MCF 10A (cell line): ENCODE results near the gene KCNAB2. TPM values are rescaled to one million over a fixed set of nuclear protein-coding genes. Genes with fewer than 3 reads are reported as not detected.

ENCODE experiments used
- BruUV-seq: library from RNA; stranded (reverse); fragments of 400-500 nt; replicated peaks from 2 replicates; lab custom pipeline; 2021; lab: Mats Ljungman, UMichigan
- CTCF ChIA-PET: fragments of 300-600 bp; sonication (Branson Sonifier 250); formaldehyde crosslinking; extraction: SDS; loops from one replicate; lab custom pipeline; 2021; ENCODE audit warnings: antibody characterized with exemption, inconsistent platforms; lab: Yijun Ruan, JAX
- POLR2A ChIA-PET: fragments of 300-600, 350-650 bp; sonication (Branson Sonifier 250); formaldehyde crosslinking; extraction: SDS; loops from one replicate; lab custom pipeline; 2020; ENCODE audit warnings: antibody characterized with exemption, inconsistent platforms; lab: Yijun Ruan, JAX
- DNase-seq: peaks from one replicate; pipeline ENCODE4 v3.0.0-alpha.2; 2018; ENCODE audit not compliant: unreplicated experiment
- H3K27ac Mint-ChIP-seq: one replicate; pipeline ENCODE4 v1.8.0; 2022; ENCODE audit warnings: mild to moderate bottlenecking, low read depth, mixed read lengths; ENCODE audit not compliant: unreplicated experiment
- H3K27me3 Mint-ChIP-seq: one replicate; pipeline ENCODE4 v1.8.0; 2022; ENCODE audit warnings: mixed read lengths; ENCODE audit not compliant: insufficient read depth, unreplicated experiment
- H3K36me3 Mint-ChIP-seq: one replicate; pipeline ENCODE4 v1.8.0; 2022; ENCODE audit warnings: mild to moderate bottlenecking, moderate library complexity, mixed read lengths; ENCODE audit not compliant: insufficient read depth, unreplicated experiment
- H3K4me1 Mint-ChIP-seq: one replicate; pipeline ENCODE4 v1.8.0; 2022; ENCODE audit warnings: mixed read lengths; ENCODE audit not compliant: insufficient read depth, unreplicated experiment
- H3K4me3 Mint-ChIP-seq: one replicate; pipeline ENCODE4 v1.8.0; 2022; ENCODE audit warnings: mild to moderate bottlenecking, moderate library complexity, mixed read lengths; ENCODE audit not compliant: unreplicated experiment
- H3K9me3 Mint-ChIP-seq: one replicate; pipeline ENCODE4 v1.8.0; 2022; ENCODE audit warnings: mixed read lengths; ENCODE audit not compliant: unreplicated experiment
- intact Hi-C: fragments of 100-400 bp; cut with micrococcal nuclease; formaldehyde crosslinking; loops from 2 replicates; pipeline ENCODE4 v1.14.1; 2022
- total RNA-seq: library from RNA; stranded (reverse); gene quantifications from 2 replicates; pipeline ENCODE4 v1.2.3, GENCODE V29; 2022
- TF ChIP-seq, protein P1 (sequence below): fragments of 200-600 bp; IDR thresholded peaks from one replicate; pipeline ENCODE4 v1.8.0; 2022; ENCODE audit warnings: antibody characterized with exemption, mild to moderate bottlenecking; ENCODE audit not compliant: unreplicated experiment

KCNAB2 gene
- total RNA-seq, 1 experiment from 2014 or later = 11.8 TPM

DNA sequence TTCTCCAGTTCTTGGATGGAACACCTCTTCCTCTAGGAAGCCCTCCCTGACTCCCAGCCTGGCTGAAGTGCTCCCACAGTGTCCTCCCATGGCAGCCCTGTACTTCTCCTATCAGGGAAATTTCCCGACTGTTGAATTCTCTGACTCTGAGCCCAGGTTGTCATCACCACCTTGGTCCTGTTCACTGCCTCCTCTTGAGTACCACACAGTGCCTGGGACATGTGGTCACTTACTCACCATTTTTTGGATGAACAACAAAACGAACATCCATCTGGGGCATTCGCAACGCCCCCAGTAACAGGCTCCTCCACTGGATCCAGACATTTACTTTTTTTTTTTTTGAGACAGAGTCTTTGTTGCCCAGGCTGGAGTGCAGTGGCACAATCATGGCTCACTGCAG lies 97.0 kb downstream of the KCNAB2 start:
- no peak for DNase-seq
- TF ChIP-seq, protein P1, sequence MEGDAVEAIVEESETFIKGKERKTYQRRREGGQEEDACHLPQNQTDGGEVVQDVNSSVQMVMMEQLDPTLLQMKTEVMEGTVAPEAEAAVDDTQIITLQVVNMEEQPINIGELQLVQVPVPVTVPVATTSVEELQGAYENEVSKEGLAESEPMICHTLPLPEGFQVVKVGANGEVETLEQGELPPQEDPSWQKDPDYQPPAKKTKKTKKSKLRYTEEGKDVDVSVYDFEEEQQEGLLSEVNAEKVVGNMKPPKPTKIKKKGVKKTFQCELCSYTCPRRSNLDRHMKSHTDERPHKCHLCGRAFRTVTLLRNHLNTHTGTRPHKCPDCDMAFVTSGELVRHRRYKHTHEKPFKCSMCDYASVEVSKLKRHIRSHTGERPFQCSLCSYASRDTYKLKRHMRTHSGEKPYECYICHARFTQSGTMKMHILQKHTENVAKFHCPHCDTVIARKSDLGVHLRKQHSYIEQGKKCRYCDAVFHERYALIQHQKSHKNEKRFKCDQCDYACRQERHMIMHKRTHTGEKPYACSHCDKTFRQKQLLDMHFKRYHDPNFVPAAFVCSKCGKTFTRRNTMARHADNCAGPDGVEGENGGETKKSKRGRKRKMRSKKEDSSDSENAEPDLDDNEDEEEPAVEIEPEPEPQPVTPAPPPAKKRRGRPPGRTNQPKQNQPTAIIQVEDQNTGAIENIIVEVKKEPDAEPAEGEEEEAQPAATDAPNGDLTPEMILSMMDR = no peak
- intact Hi-C loops = no loop called here
- ChIA-PET POLR2A (no interaction called here), CTCF (no interaction called here)
- H3K4me1 Mint-ChIP-seq = peaks cover 6% of the 10 kb centered on the region
- no peaks in the 10 kb centered on the region for H3K36me3 Mint-ChIP-seq
- H3K27ac Mint-ChIP-seq = no peak overlapping the region
- no peaks in the 10 kb centered on the region for H3K27me3 Mint-ChIP-seq
- no TSS peak for BruUV-seq
- no peak overlapping the region for H3K4me3 Mint-ChIP-seq
- H3K9me3 Mint-ChIP-seq = no peaks in the 10 kb centered on the region

DNA sequence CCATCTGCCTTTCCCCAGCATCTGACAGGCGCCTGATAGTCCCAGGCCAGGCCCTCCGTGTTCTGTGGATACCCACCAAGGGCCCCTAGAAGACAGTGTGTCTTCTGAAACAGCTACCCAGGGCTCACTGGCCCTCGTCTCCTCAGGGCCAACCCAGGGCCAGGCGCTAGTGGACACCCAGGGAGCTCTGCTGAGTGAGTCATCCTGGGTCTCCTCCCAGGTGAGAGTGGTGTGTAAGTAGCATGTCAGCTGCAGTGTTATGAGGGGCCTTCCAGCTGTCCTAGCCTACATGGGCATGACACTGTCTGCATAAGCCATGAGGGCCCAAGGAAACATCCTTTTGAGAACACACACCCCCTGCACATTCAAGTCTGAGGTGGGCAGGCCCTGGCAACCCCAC lies 97.7 kb downstream of the KCNAB2 start:
- peaks cover 6% of the 10 kb centered on the region for H3K4me1 Mint-ChIP-seq
- H3K9me3 Mint-ChIP-seq = no peaks in the 10 kb centered on the region
- no peaks in the 10 kb centered on the region for H3K27me3 Mint-ChIP-seq
- no TSS peak for BruUV-seq
- DNase-seq = peak; percentile 25
- intact Hi-C loops = no loop called here
- ChIA-PET POLR2A (interaction anchor here (3.1 kb wide), 1 partner anchor 14 kb away, joined by 10 read pairs; no protein-coding TSS in a partner anchor), CTCF (no interaction called here)
- H3K4me3 Mint-ChIP-seq = no peak overlapping the region
- H3K27ac Mint-ChIP-seq = no peak overlapping the region
- no peaks in the 10 kb centered on the region for H3K36me3 Mint-ChIP-seq
- TF ChIP-seq, protein P1 = no peak

DNA sequence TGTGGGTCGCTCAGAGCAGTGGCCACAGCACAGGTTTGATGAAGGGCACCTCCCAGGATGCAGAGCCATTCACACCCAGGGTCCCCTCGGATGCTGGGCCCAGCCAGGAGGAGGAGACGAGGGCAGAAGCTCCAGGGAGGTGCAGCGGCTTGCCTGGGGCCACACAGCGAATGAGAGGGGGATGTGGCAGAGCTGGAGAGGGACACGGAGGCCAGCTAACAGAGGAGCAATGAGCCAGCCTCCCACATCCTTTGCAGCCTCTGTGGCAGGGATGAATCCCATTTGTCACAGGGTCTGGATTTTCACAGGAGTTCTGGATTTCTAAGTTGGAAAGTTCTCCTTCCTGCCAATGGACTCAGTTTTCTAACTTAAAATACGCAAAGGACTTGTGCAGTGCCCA lies 98.5 kb downstream of the KCNAB2 start:
- H3K27me3 Mint-ChIP-seq = no peaks in the 10 kb centered on the region
- H3K36me3 Mint-ChIP-seq = no peaks in the 10 kb centered on the region
- H3K4me3 Mint-ChIP-seq = no peak overlapping the region
- TF ChIP-seq, protein P1 = no peak
- BruUV-seq = no TSS peak
- no peaks in the 10 kb centered on the region for H3K9me3 Mint-ChIP-seq
- ChIA-PET POLR2A (interaction anchor here (3.1 kb wide), 1 partner anchor 13 kb away, joined by 10 read pairs; no protein-coding TSS in a partner anchor), CTCF (no interaction called here)
- peaks cover 6% of the 10 kb centered on the region for H3K4me1 Mint-ChIP-seq
- no peak for DNase-seq
- no peak overlapping the region for H3K27ac Mint-ChIP-seq
- intact Hi-C loops = no loop called here

DNA sequence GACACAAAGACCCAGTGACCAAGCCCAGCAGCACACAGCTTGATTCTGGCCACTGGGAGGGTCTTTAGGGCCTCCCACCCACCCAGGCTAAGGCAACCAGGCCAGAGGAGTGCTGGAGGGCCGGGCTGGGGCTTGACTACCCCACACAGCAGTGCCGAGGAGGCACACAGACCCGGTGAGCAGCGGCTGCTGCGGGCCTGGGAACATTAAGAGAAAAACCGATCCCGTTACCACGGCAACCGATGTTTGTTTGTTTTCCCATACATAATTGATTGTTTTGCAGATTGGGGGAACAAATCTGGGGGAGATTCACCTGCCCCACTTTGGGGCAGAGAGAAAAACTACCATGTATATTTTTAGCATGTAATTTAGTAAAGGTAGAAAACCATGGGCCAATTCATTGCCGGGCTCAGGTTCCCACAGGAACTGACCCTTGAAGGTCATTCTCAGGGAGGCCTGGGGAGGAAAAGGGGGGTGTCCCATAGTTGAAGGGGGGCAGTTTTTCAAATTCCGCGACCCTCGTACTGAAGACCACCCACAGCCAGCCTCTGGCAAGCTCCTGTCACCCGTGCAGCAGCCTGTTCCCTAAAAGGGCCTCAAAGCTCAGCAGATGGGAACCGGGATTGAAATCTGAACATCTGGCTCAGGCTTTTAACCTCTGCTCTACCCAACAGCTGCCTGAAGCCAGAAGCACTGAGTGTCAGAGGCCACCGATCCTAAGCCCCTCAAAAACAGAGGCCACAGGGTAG lies 99.1 kb downstream of the KCNAB2 start:
- DNase-seq = no peak
- no peak overlapping the region for H3K4me3 Mint-ChIP-seq
- no peaks in the 10 kb centered on the region for H3K27me3 Mint-ChIP-seq
- H3K27ac Mint-ChIP-seq = no peak overlapping the region
- BruUV-seq = no TSS peak
- TF ChIP-seq, protein P1 = no peak
- H3K9me3 Mint-ChIP-seq = no peaks in the 10 kb centered on the region
- intact Hi-C loops = no loop called here
- no peaks in the 10 kb centered on the region for H3K36me3 Mint-ChIP-seq
- POLR2A ChIA-PET = interaction anchor here (3.1 kb wide), 1 partner anchor 13 kb away, joined by 10 read pairs; no protein-coding TSS in a partner anchor
- CTCF ChIA-PET = interaction anchor here (0.5 to 0.6 kb wide), 2 partner anchors 12 to 102 kb away, joined by 4 read pairs; no protein-coding TSS in a partner anchor
- peaks cover 6% of the 10 kb centered on the region for H3K4me1 Mint-ChIP-seq
